Measurements from ENCODE around the gene LASP1. TPM values are rescaled to one million over a fixed set of nuclear protein-coding genes. Genes with fewer than 3 reads are reported as not detected.

LASP1 gene
- polyA plus RNA-seq, 1 experiment = 321 TPM

DNA sequence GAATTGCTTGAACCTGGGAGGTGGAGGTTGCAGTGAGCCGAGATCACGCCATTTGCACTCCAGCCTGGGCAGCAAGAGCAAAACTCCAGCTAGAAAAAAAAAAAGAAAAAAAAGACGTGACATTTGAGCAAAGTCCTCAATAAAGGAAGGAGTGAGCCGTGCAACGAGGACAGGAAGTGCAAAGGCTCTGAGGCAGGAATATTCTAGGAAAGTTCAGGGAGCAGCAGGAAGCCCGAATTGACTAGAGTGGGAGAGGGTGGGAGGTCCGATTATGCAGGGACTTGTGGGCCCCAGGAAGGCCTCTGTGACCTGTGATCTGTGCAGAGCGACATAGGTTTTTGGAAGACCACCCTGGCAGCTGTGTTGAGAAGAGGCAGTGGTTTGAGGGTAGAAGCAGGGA is 46.9 kb downstream of the LASP1 start:
- Histone ChIP-seq H3K36me3 (ENCODE audit: control insufficient read depth, insufficient read depth, low read length) (peaks cover 61% of the 10 kb centered on the region), H3K4me3 (ENCODE audit: low read depth, low read length) (no peak overlapping the region), H3K27me3 (ENCODE audit: control insufficient read depth, insufficient read depth, low read length) (no peaks in the 10 kb centered on the region)
- DNase-seq (ENCODE audit: low read depth) = no peak
- POLR2A ChIA-PET = no interaction called here
- CTCF ChIA-PET = no interaction called here
- TF ChIP-seq, protein P1, sequence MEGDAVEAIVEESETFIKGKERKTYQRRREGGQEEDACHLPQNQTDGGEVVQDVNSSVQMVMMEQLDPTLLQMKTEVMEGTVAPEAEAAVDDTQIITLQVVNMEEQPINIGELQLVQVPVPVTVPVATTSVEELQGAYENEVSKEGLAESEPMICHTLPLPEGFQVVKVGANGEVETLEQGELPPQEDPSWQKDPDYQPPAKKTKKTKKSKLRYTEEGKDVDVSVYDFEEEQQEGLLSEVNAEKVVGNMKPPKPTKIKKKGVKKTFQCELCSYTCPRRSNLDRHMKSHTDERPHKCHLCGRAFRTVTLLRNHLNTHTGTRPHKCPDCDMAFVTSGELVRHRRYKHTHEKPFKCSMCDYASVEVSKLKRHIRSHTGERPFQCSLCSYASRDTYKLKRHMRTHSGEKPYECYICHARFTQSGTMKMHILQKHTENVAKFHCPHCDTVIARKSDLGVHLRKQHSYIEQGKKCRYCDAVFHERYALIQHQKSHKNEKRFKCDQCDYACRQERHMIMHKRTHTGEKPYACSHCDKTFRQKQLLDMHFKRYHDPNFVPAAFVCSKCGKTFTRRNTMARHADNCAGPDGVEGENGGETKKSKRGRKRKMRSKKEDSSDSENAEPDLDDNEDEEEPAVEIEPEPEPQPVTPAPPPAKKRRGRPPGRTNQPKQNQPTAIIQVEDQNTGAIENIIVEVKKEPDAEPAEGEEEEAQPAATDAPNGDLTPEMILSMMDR (IDR thresholded peaks at IDR 0.05; ENCODE audit: insufficient read depth, low read depth, low read length) = no peak

- H3K36me3 ChIP-seq (ENCODE audit: control insufficient read depth, insufficient read depth, low read length) = peaks cover 58% of the 10 kb centered on the region
- POLR2A ChIA-PET = no interaction called here
- TF ChIP-seq, protein P1 (IDR thresholded peaks at IDR 0.05; ENCODE audit: insufficient read depth, low read depth, low read length) = no peak; the same call in 1 of the 2 replicates
- no peak for DNase-seq (ENCODE audit: low read depth)
- no peaks in the 10 kb centered on the region for H3K27me3 ChIP-seq (ENCODE audit: control insufficient read depth, insufficient read depth, low read length)
- H3K4me3 ChIP-seq (ENCODE audit: low read depth, low read length) = no peak overlapping the region
- CTCF ChIA-PET = no interaction called here
These were observed 47.4 kb downstream of the LASP1 start for GRCh38 chr17:38917259-38917658.

GRCh38 chr17:38918129-38918913 is 48.5 kb downstream of the LASP1 start:
- ChIA-PET POLR2A (no interaction called here), CTCF (interaction anchor here (1.1 kb wide), 1 partner anchor 10 kb away, joined by 3 read pairs; no protein-coding TSS in a partner anchor)
- TF ChIP-seq, protein P1 (IDR thresholded peaks at IDR 0.05; ENCODE audit: insufficient read depth, low read depth, low read length) = no peak
- DNase-seq (ENCODE audit: low read depth) = no peak
- Histone ChIP-seq H3K4me3 (ENCODE audit: low read depth, low read length) (no peak overlapping the region), H3K36me3 (ENCODE audit: control insufficient read depth, insufficient read depth, low read length) (peaks cover 51% of the 10 kb centered on the region), H3K27me3 (ENCODE audit: control insufficient read depth, insufficient read depth, low read length) (no peaks in the 10 kb centered on the region)

DNA sequence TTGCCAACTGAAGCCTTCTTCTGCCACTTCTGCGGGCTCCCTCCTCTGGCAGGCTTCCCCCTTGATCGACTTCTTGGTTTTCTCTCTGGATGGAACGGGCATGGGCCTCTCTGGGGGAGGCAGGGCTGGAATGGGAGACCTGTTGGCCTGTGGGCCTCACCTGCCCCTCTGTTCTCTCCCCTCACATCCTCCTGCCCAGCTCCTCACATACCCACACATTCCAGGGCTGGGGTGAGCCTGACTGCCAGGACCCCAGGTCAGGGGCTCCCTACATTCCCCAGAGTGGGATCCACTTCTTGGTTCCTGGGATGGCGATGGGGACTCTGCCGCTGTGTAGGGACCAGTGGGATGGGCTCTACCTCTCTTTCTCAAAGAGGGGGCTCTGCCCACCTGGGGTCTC is 49.1 kb downstream of the LASP1 start:
- CTCF ChIA-PET = no interaction called here
- peaks cover 49% of the 10 kb centered on the region for H3K36me3 ChIP-seq (ENCODE audit: control insufficient read depth, insufficient read depth, low read length)

GRCh38 chr17:38919316-38920078 is 49.6 kb downstream of the LASP1 start:
- H3K36me3 ChIP-seq (ENCODE audit: control insufficient read depth, insufficient read depth, low read length) = peaks cover 44% of the 10 kb centered on the region
- no peaks in the 10 kb centered on the region for H3K27me3 ChIP-seq (ENCODE audit: control insufficient read depth, insufficient read depth, low read length)
- ChIA-PET POLR2A (no interaction called here), CTCF (no interaction called here)
- DNase-seq (ENCODE audit: low read depth) = no peak
- TF ChIP-seq, protein P1 (IDR thresholded peaks at IDR 0.05; ENCODE audit: insufficient read depth, low read depth, low read length) = no peak
- H3K4me3 ChIP-seq (ENCODE audit: low read depth, low read length) = no peak overlapping the region

More for the DNA sequence above, 49.1 kb downstream of the LASP1 start:
- POLR2A ChIA-PET = no interaction called here
- DNase-seq (ENCODE audit: low read depth) = no peak
- TF ChIP-seq, protein P1 (IDR thresholded peaks at IDR 0.05; ENCODE audit: insufficient read depth, low read depth, low read length) = no peak
- no peaks in the 10 kb centered on the region for H3K27me3 ChIP-seq (ENCODE audit: control insufficient read depth, insufficient read depth, low read length)
- H3K4me3 ChIP-seq (ENCODE audit: low read depth, low read length) = no peak overlapping the region
